IMR-90 (cell line): ENCODE measurements around the gene TRIM66. TPM values are rescaled to one million over a fixed set of nuclear protein-coding genes. Genes with fewer than 3 reads are reported as not detected.
A peak's percentile ranks its signal among the peaks of the same experiment; 100 is the strongest.

Source experiments
- ATAC-seq: fragments of 200-7000 bp; cut with Tn5 transposase; 2 replicates; pipeline ENCODE4 v1.9.1; 2020; ENCODE audit warnings: low read depth, mild to moderate bottlenecking, moderate library complexity
- BruUV-seq: library from RNA; stranded (reverse); fragments of 400-500 nt; replicated peaks from 2 replicates; lab custom pipeline; 2021; lab: Mats Ljungman, UMichigan
- CTCF ChIA-PET: fragments of 300-600 bp; formaldehyde crosslinking; extraction: SDS; loops from one replicate; lab custom pipeline; 2021; ENCODE audit warnings: antibody characterized with exemption; lab: Yijun Ruan, JAX
- POLR2A ChIA-PET: fragments of 300-600 bp; sonication (Branson Sonifier 250); formaldehyde crosslinking; loops from one replicate; lab custom pipeline; 2022; ENCODE audit warnings: antibody characterized with exemption; ENCODE audit not compliant: unreplicated experiment; lab: Charles Lee
- DNase-seq: peaks from one replicate; pipeline ENCODE4 v3.0.0; 2013
- H2AFZ ChIP-seq: replicated peaks from 2 replicates; pipeline ENCODE3; 2013; ENCODE audit warnings: low read length, mild to moderate bottlenecking; ENCODE audit not compliant: poor library complexity
- H2AK5ac ChIP-seq: 2 replicates; pipeline ENCODE4 v1.6.1; 2013; ENCODE audit warnings: low read depth, low read length, inconsistent platforms
- H2AK9ac ChIP-seq: replicated peaks from 2 replicates; pipeline ENCODE3; 2013; ENCODE audit warnings: mild to moderate bottlenecking, low read depth, low read length, moderate library complexity; ENCODE audit not compliant: poor library complexity
- H2BK120ac ChIP-seq: 2 replicates; pipeline ENCODE4 v1.6.1; 2013; ENCODE audit warnings: low read depth, low read length, inconsistent platforms
- H2BK15ac ChIP-seq: 3 replicates; pipeline ENCODE4 v1.6.1; 2013; ENCODE audit warnings: low read depth, low read length, inconsistent platforms
- H2BK20ac ChIP-seq: 2 replicates; pipeline ENCODE4 v1.6.1; 2013; ENCODE audit warnings: low read depth, mild to moderate bottlenecking, inconsistent platforms, low read length, moderate library complexity
- H2BK5ac ChIP-seq: 2 replicates; pipeline ENCODE4 v1.6.1; 2013; ENCODE audit warnings: mild to moderate bottlenecking, low read depth, low read length, inconsistent platforms; ENCODE audit not compliant: poor library complexity, severe bottlenecking
- H3K14ac ChIP-seq: replicated peaks from 2 replicates; pipeline ENCODE4 v1.6.1; 2013; ENCODE audit warnings: low read depth, low read length, inconsistent platforms
- H3K18ac ChIP-seq: 2 replicates; pipeline ENCODE4 v1.6.1; 2013; ENCODE audit warnings: low read depth, low read length, control low read depth
- H3K23ac ChIP-seq: 2 replicates; pipeline ENCODE4 v1.6.1; 2013; ENCODE audit warnings: low read depth, low read length, inconsistent platforms
- H3K27ac ChIP-seq: 2 replicates; pipeline ENCODE4 v1.5.1; 2013; ENCODE audit warnings: mild to moderate bottlenecking, control low read depth, low read length; ENCODE audit not compliant: insufficient read depth
- H3K27me3 ChIP-seq: 2 replicates; pipeline ENCODE4 v1.6.1; 2013; ENCODE audit warnings: low read length; ENCODE audit not compliant: control insufficient read depth, insufficient read depth
- H3K36me3 ChIP-seq: 2 replicates; pipeline ENCODE4 v1.6.1; 2013; ENCODE audit warnings: low read length, mixed read lengths; ENCODE audit not compliant: control insufficient read depth, insufficient read depth
- H3K4ac ChIP-seq: 2 replicates; pipeline ENCODE4 v1.6.1; 2013; ENCODE audit warnings: low read depth, low read length, inconsistent platforms
- H3K4me1 ChIP-seq: 2 replicates; pipeline ENCODE4 v1.6.1; 2013; ENCODE audit warnings: low read length, mixed read lengths; ENCODE audit not compliant: control insufficient read depth, insufficient read depth
- H3K4me2 ChIP-seq: 2 replicates; pipeline ENCODE4 v1.6.1; 2013; ENCODE audit warnings: low read depth, mild to moderate bottlenecking, control low read depth, low read length, moderate library complexity
- H3K4me3 ChIP-seq: 2 replicates; pipeline ENCODE4 v1.5.1; 2013; ENCODE audit warnings: low read depth, mild to moderate bottlenecking, control low read depth, low read length, moderate library complexity; ENCODE audit not compliant: insufficient read depth
- H3K56ac ChIP-seq: 2 replicates; pipeline ENCODE4 v1.6.1; 2013; ENCODE audit warnings: low read length, inconsistent platforms; ENCODE audit not compliant: insufficient read depth; ENCODE audit errors: extremely low read depth
- H3K79me1 ChIP-seq, 2 experiments: 2 replicates each; pipeline ENCODE4 v1.6.1; 2013; ENCODE audit warnings: low read length in 2 of 2, inconsistent platforms in 1 of 2, low read depth in 1 of 2
- H3K9ac ChIP-seq: 2 replicates; pipeline ENCODE4 v1.6.1; 2013; ENCODE audit warnings: low read depth, low read length, control low read depth
- H3K9me1 ChIP-seq: 2 replicates; pipeline ENCODE4 v1.6.1; 2013; ENCODE audit warnings: low read length, inconsistent platforms; ENCODE audit not compliant: insufficient read depth
- H3K9me3 ChIP-seq: 2 replicates; pipeline ENCODE4 v1.6.1; 2013; ENCODE audit warnings: low read length; ENCODE audit not compliant: control insufficient read depth, insufficient read depth
- H4K20me1 ChIP-seq: 2 replicates; pipeline ENCODE4 v1.6.1; 2013; ENCODE audit warnings: low read length, inconsistent platforms; ENCODE audit not compliant: insufficient read depth
- H4K5ac ChIP-seq: 2 replicates; pipeline ENCODE4 v1.6.1; 2013; ENCODE audit warnings: mild to moderate bottlenecking, low read depth, low read length, control low read depth
- H4K8ac ChIP-seq, 2 experiments: 2 replicates each; pipeline ENCODE4 v1.6.1; 2013; ENCODE audit warnings: low read depth in 2 of 2, low read length in 2 of 2, control low read depth in 1 of 2, inconsistent platforms in 1 of 2
- H4K91ac ChIP-seq: 2 replicates; pipeline ENCODE4 v1.6.1; 2013; ENCODE audit warnings: low read depth, low read length, inconsistent platforms; ENCODE audit not compliant: insufficient read depth
- CHD1 ChIP-seq: IDR thresholded peaks from 2 replicates; pipeline ENCODE4 v1.6.1; 2012; ENCODE audit warnings: low read depth, low read length, improper control_type of control experiment
- MAFK ChIP-seq: IDR thresholded peaks from 2 replicates; pipeline ENCODE4 v1.6.1; 2012; ENCODE audit warnings: low read depth, low read length, improper control_type of control experiment
- RAD21 ChIP-seq: IDR thresholded peaks from 2 replicates; pipeline ENCODE4 v1.6.1; 2012; ENCODE audit warnings: low read length, improper control_type of control experiment
- WGBS, 2 experiments: methylation state at CpG; one replicate each; pipeline versions ENCODE4 v1.1.5 to v1.1.7; 2013; ENCODE audit warnings: missing lambda C conversion rate in 2 of 2; ENCODE audit not compliant: insufficient read length in 1 of 2; ENCODE audit errors: extremely low coverage in 2 of 2; 5-methylcytosine and 5-hydroxymethylcytosine counted together
- dilution Hi-C: fragments of 300-500 bp; cut with HindIII; formaldehyde crosslinking; loops from one replicate; pipeline ENCODE4 v1.14.3; 2018; ENCODE audit warnings: low sequenced_read_pairs; ENCODE audit not compliant: unreplicated experiment
- in situ Hi-C: fragments of 300-500 bp; cut with MboI; formaldehyde crosslinking; loops from 3 replicates; pipeline ENCODE4 v1.14.3; 2019; ENCODE audit warnings: low sequenced_read_pairs, inconsistent platforms, mixed read lengths
- intact Hi-C: fragments of 100-400 bp; cut with micrococcal nuclease; formaldehyde crosslinking; loops from 2 replicates; pipeline ENCODE4 v1.10.0; 2022
- polyA plus RNA-seq, 3 experiments: library from polyadenylated mRNA; depleted of rRNA; stranded (reverse); fragments of >200 nt; gene quantifications; 2 replicates each; pipeline ENCODE4 v1.2.3, GENCODE V29; 2012; ENCODE audit warnings: low replicate concordance in 1 of 3
- total RNA-seq: library from RNA; depleted of rRNA; stranded (reverse); fragments of >200 nt; gene quantifications from 2 replicates; pipeline ENCODE4 v1.2.3, GENCODE V29; 2012

TRIM66 gene
- total and polyA plus RNA-seq, 2 of the 4 experiments (the other 2 are of a cell fraction): 4.4 to 5.0 TPM

DNA sequence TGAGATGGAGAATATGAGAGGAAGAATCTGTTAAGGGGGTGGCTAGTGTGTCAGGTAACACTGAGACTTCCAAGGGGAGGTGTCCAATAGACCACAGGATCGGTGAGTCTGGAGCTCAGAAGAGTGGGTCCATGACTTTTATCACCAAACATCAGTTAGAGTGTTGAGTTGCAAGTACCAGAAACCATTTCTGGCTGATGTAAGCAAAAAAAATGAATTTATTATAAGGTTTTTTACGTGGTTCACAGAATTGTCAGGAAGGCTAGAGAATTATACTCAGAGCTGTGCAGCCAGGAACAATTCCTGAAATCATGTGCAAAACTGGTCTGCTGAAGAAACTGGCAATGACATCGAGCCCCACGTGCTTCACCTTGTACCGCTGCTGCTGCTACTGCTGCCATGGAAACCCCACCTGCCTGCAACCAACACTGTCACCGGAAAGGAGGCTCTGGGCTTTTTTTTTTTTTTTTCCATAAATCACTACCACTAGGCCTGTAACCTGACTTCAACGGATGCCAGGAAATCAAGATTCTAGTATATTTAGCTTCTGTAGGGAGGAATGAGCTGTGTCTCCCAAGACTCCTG, 71.8 kb downstream of the TRIM66 start:
- Histone ChIP-seq H2AK9ac (no peak overlapping the region), H4K91ac (no peak overlapping the region), H3K56ac (no peak overlapping the region), H2BK20ac (no peak overlapping the region), H4K8ac (no peak overlapping the region), H3K79me1 (no peaks in the 10 kb centered on the region), H2BK120ac (no peak overlapping the region), H3K4me1 (peaks cover 2% of the 10 kb centered on the region), H3K27me3 (no peaks in the 10 kb centered on the region), H4K5ac (no peak overlapping the region), H3K4me3 (no peak overlapping the region), H2BK15ac (no peak overlapping the region), H3K18ac (no peak overlapping the region), H3K23ac (no peak overlapping the region), H4K20me1 (no peaks in the 10 kb centered on the region), H3K9me3 (no peaks in the 10 kb centered on the region), H3K36me3 (peaks cover 4% of the 10 kb centered on the region), H3K9ac (no peak overlapping the region), H3K27ac (no peak overlapping the region), H3K9me1 (0 out of 2 replicates have a peak, but pooled peaks cover 5% of the 10 kb centered on the region), H2BK5ac (no peak overlapping the region), H3K4ac (no peak overlapping the region; the same call in 1 of the 2 replicates), H2AK5ac (peak overlapping the region; percentile 24; the same call in 1 of the 2 replicates), H2AFZ (no peak overlapping the region), H3K4me2 (no peak overlapping the region), H3K14ac (no peak overlapping the region)
- BruUV-seq: no TSS peak
- ATAC-seq (no peak), DNase-seq (no peak)
- WGBS, 2 experiments: no CpG with 5 or more reads among the region's 7 CpGs
- dilution Hi-C loops (no loop called here), intact Hi-C loops (no loop called here), in situ Hi-C loops (no loop called here)
- ChIA-PET POLR2A (no interaction called here), CTCF (no interaction called here)
- TF ChIP-seq CHD1 (no peak), MAFK (peak; percentile 55; the same call in 1 of the 2 replicates), RAD21 (no peak)
